CD14-positive monocyte (primary cell): ENCODE data around the gene KCNN3. TPM values are rescaled to one million over a fixed set of nuclear protein-coding genes. Genes with fewer than 3 reads are reported as not detected.
A peak's percentile ranks its signal among the peaks of the same experiment; 100 is the strongest.

Experiments used
- DNase-seq, 3 donors: peaks; one replicate each; pipeline ENCODE4 v3.0.0-alpha.2; 2011 to 2022
- H2AFZ ChIP-seq: 2 replicates; pipeline ENCODE4 v1.6.0; 2012; ENCODE audit warnings: mild to moderate bottlenecking, low read depth, low read length, inconsistent platforms; ENCODE audit not compliant: insufficient read depth, poor library complexity, severe bottlenecking
- H3K27ac ChIP-seq, 2 donors: 1 replicate in 1 of 2; 2 replicates in 1 of 2; pipeline ENCODE4 v1.5.1; 2012 to 2013; ENCODE audit warnings: low read length in 2 of 2, control low read depth in 1 of 2, inconsistent platforms in 1 of 2, low read depth in 1 of 2, mild to moderate bottlenecking in 1 of 2
- H3K27me3 ChIP-seq, 2 donors: one replicate each; pipeline versions ENCODE4 v1.6.0 to v1.6.1; 2011 to 2013; ENCODE audit warnings: low read length in 2 of 2; ENCODE audit not compliant: control insufficient read depth in 2 of 2, insufficient read depth in 2 of 2
- H3K36me3 ChIP-seq, 2 donors: replicated peaks in 1 of 2; 1 replicate in 1 of 2; 2 replicates in 1 of 2; pipeline versions ENCODE4 v1.5.1 to v1.6.1; 2012 to 2013; ENCODE audit warnings: low read length in 2 of 2, control low read depth in 1 of 2, inconsistent platforms in 1 of 2, mild to moderate bottlenecking in 1 of 2; ENCODE audit not compliant: insufficient read depth in 2 of 2, control insufficient read depth in 1 of 2
- H3K4me1 ChIP-seq, 2 donors: 1 replicate in 1 of 2; 2 replicates in 1 of 2; pipeline versions ENCODE4 v1.5.1 to v1.6.1; 2012 to 2013; ENCODE audit warnings: low read length in 2 of 2, control low read depth in 1 of 2, inconsistent platforms in 1 of 2, mild to moderate bottlenecking in 1 of 2, moderate library complexity in 1 of 2; ENCODE audit not compliant: insufficient read depth in 2 of 2, control insufficient read depth in 1 of 2
- H3K4me2 ChIP-seq: replicated peaks from 2 replicates; pipeline ENCODE3; 2012; ENCODE audit warnings: low read length, moderate library complexity, mild to moderate bottlenecking; ENCODE audit not compliant: poor library complexity, severe bottlenecking; ENCODE audit errors: extremely low read depth
- H3K4me3 ChIP-seq, 3 experiments: fragments of 200-600 bp in 1 of 3; sonication (generic) in 1 of 3; replicated peaks in 1 of 3; 1 replicate in 2 of 3; 2 replicates in 1 of 3; pipeline ENCODE4 v1.5.1; 2011 to 2013; ENCODE audit warnings: low read length in 3 of 3, mild to moderate bottlenecking in 3 of 3, control low read depth in 2 of 3, low read depth in 2 of 3, inconsistent platforms in 1 of 3, moderate library complexity in 1 of 3
- H3K79me2 ChIP-seq: 2 replicates; pipeline ENCODE4 v1.6.0; 2012; ENCODE audit warnings: mild to moderate bottlenecking, control low read depth, inconsistent platforms, low read length, moderate library complexity; ENCODE audit not compliant: insufficient read depth
- H3K9ac ChIP-seq: 2 replicates; pipeline ENCODE4 v1.6.0; 2017; ENCODE audit warnings: low read length, mild to moderate bottlenecking; ENCODE audit not compliant: insufficient read depth, poor library complexity, severe bottlenecking
- H3K9me3 ChIP-seq, 2 donors: replicated peaks in 1 of 2; 1 replicate in 1 of 2; 2 replicates in 1 of 2; pipeline versions ENCODE4 v1.5.1 to v1.6.1; 2012 to 2013; ENCODE audit warnings: low read length in 2 of 2, control low read depth in 1 of 2; ENCODE audit not compliant: control insufficient read depth in 1 of 2, insufficient read depth in 1 of 2
- H4K20me1 ChIP-seq: 2 replicates; pipeline ENCODE4 v1.6.0; 2012; ENCODE audit warnings: mild to moderate bottlenecking, low read length, control low read depth, moderate library complexity; ENCODE audit not compliant: insufficient read depth
- H3K27ac Mint-ChIP-seq, 7 donors: one replicate each; pipeline ENCODE4 v1.8.0; 2020; ENCODE audit warnings: mild to moderate bottlenecking in 7 of 7, mixed read lengths in 7 of 7, moderate library complexity in 6 of 7, inconsistent platforms in 2 of 7
- H3K27me3 Mint-ChIP-seq, 3 donors: one replicate each; pipeline ENCODE4 v1.8.0; 2021 to 2022; ENCODE audit warnings: low read depth in 3 of 3, mild to moderate bottlenecking in 3 of 3, mixed read lengths in 3 of 3, moderate library complexity in 3 of 3, inconsistent platforms in 1 of 3
- H3K36me3 Mint-ChIP-seq, 2 donors: one replicate each; pipeline ENCODE4 v1.8.0; 2020; ENCODE audit warnings: mixed read lengths in 2 of 2, inconsistent platforms in 1 of 2, mild to moderate bottlenecking in 1 of 2
- H3K4me1 Mint-ChIP-seq: one replicate; pipeline ENCODE4 v1.8.0; 2020; ENCODE audit warnings: mild to moderate bottlenecking, mixed read lengths
- H3K4me3 Mint-ChIP-seq, 2 donors: one replicate each; pipeline ENCODE4 v1.8.0; 2020; ENCODE audit warnings: mild to moderate bottlenecking in 2 of 2, mixed read lengths in 2 of 2, moderate library complexity in 1 of 2
- H3K9me3 Mint-ChIP-seq, 7 donors: one replicate each; pipeline ENCODE4 v1.8.0; 2020 to 2022; ENCODE audit warnings: mixed read lengths in 7 of 7, mild to moderate bottlenecking in 6 of 7, moderate library complexity in 6 of 7, inconsistent platforms in 2 of 7
- WGBS: methylation state at CpG from one replicate; pipeline ENCODE4 v1.1.5; 2013; ENCODE audit warnings: missing lambda C conversion rate; ENCODE audit not compliant: insufficient coverage; 5-methylcytosine and 5-hydroxymethylcytosine counted together
- intact Hi-C, 2 donors: fragments of 100-400 bp; cut with micrococcal nuclease; formaldehyde crosslinking; loops; one replicate each; pipeline versions ENCODE4 v1.15.0 to v1.15.1; 2023
- polyA plus RNA-seq, 3 donors: library from polyadenylated mRNA; depleted of rRNA in 1 of 3; unstranded in 2 of 3; stranded (reverse) in 1 of 3; fragments of 300-500 nt in 2 of 3; fragments of >200 nt in 1 of 3; fragmentation: Illumina TruSeq in 2 of 3; gene quantifications; 1 replicate in 2 of 3; 2 replicates in 1 of 3; pipeline ENCODE4 v1.2.3, GENCODE V29; 2012 to 2021
- TF ChIP-seq, protein P1 (sequence below): fragments of 200-600 bp; IDR thresholded peaks from one replicate; pipeline ENCODE4 v1.8.0; 2022; ENCODE audit warnings: antibody characterized with exemption, mild to moderate bottlenecking

The KCNN3 gene
- polyA plus RNA-seq, 3 donors, result not detected

- H3K27ac Mint-ChIP-seq, result peak overlapping the region in 1 of 7 donors; percentile 9
- peaks cover 0 to 2% (median 0%) of the 10 kb centered on the region in 7 donors for H3K9me3 Mint-ChIP-seq
These were observed 18.5 kb downstream of the KCNN3 start for GRCh38 chr1:154851392-154852177.

DNA sequence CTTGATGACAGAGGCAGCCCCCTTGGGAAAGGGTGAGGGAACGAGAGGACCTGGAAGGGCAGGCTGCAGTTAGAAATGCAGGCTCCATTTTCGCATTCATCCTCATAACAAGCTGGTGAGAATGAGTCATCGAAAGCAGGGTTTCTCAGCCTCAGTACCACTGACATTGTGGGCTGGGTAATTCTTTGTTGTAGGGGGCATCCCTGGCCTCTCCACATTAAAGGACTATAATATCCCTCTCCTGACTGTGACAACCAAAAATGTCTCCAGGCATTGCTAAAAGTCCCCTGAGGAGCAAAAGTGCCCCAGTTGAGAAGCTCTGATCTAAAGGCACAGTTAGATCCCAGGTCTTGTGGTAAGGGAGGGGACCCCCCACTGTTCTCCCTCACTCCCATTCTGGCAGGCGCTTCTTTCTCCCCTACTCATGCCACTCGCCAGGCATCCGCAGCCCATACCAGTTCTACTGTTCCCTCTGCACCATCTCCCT lies 20.4 kb downstream of the KCNN3 start:
- no peaks in the 10 kb centered on the region for H3K36me3 Mint-ChIP-seq
- peaks cover 0 to 2% (median 0%) of the 10 kb centered on the region in 7 donors for H3K9me3 Mint-ChIP-seq
- H3K27ac Mint-ChIP-seq, result peak overlapping the region in 2 of 7 donors; percentile 15 to 16
- H3K9ac ChIP-seq, result no peak overlapping the region
- DNase-seq, result no peak
- peaks cover 3 to 6% (median 3%) of the 10 kb centered on the region in 3 donors for H3K27me3 Mint-ChIP-seq
- no peaks in the 10 kb centered on the region for H3K4me1 ChIP-seq
- no peaks in the 10 kb centered on the region for H4K20me1 ChIP-seq
- no peak overlapping the region for H3K4me2 ChIP-seq
- no peak overlapping the region for H3K27ac ChIP-seq
- H2AFZ ChIP-seq, result no peak overlapping the region
- H3K36me3 ChIP-seq, result no peaks in the 10 kb centered on the region
- TF ChIP-seq, protein P1, sequence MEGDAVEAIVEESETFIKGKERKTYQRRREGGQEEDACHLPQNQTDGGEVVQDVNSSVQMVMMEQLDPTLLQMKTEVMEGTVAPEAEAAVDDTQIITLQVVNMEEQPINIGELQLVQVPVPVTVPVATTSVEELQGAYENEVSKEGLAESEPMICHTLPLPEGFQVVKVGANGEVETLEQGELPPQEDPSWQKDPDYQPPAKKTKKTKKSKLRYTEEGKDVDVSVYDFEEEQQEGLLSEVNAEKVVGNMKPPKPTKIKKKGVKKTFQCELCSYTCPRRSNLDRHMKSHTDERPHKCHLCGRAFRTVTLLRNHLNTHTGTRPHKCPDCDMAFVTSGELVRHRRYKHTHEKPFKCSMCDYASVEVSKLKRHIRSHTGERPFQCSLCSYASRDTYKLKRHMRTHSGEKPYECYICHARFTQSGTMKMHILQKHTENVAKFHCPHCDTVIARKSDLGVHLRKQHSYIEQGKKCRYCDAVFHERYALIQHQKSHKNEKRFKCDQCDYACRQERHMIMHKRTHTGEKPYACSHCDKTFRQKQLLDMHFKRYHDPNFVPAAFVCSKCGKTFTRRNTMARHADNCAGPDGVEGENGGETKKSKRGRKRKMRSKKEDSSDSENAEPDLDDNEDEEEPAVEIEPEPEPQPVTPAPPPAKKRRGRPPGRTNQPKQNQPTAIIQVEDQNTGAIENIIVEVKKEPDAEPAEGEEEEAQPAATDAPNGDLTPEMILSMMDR, result no peak
- no peaks in the 10 kb centered on the region for H3K27me3 ChIP-seq
- no peak overlapping the region for H3K4me3 Mint-ChIP-seq
- intact Hi-C loops, result no loop called here
- H3K4me3 ChIP-seq, result no peak overlapping the region
- no peaks in the 10 kb centered on the region for H3K79me2 ChIP-seq
- no peaks in the 10 kb centered on the region for H3K9me3 ChIP-seq
- no peaks in the 10 kb centered on the region for H3K4me1 Mint-ChIP-seq
- WGBS, result 98% methylated on average over 4 of the region's 6 CpGs

More at GRCh38 chr1:154851392-154852177, 18.5 kb downstream of the KCNN3 start:
- no peak for DNase-seq
- no peaks in the 10 kb centered on the region for H3K4me1 Mint-ChIP-seq
- H3K4me1 ChIP-seq, result no peaks in the 10 kb centered on the region
- 83% methylated on average over 5 of the region's 9 CpGs for WGBS
- no peaks in the 10 kb centered on the region for H3K36me3 Mint-ChIP-seq
- H3K79me2 ChIP-seq, result no peaks in the 10 kb centered on the region
- no peak overlapping the region for H3K9ac ChIP-seq
- TF ChIP-seq, protein P1, result no peak
- no peak overlapping the region for H2AFZ ChIP-seq
- H3K4me3 ChIP-seq, result no peak overlapping the region
- no peaks in the 10 kb centered on the region for H3K36me3 ChIP-seq
- no peaks in the 10 kb centered on the region for H3K27me3 ChIP-seq
- H3K4me3 Mint-ChIP-seq, result no peak overlapping the region
- peaks cover 0 to 6% (median 0%) of the 10 kb centered on the region in 3 donors for H3K27me3 Mint-ChIP-seq
- H4K20me1 ChIP-seq, result no peaks in the 10 kb centered on the region
- no peak overlapping the region for H3K27ac ChIP-seq
- intact Hi-C loops, result no loop called here
- H3K9me3 ChIP-seq, result no peaks in the 10 kb centered on the region
- H3K4me2 ChIP-seq, result no peak overlapping the region
